ENCODE data around the gene ADRA2C. TPM values are rescaled to one million over a fixed set of nuclear protein-coding genes. Genes with fewer than 3 reads are reported as not detected.

ADRA2C gene
- polyA plus RNA-seq, 1 of the 3 experiments (the other 2 are of a cell fraction) = 0.15 TPM

GRCh38 chr4:3749081-3749480 lies 17.1 kb upstream of the ADRA2C start:
- no peak overlapping the region for H3K4me2 ChIP-seq
- no peaks in the 10 kb centered on the region for H3K79me2 ChIP-seq (ENCODE audit: insufficient read depth)
- peaks cover 16% of the 10 kb centered on the region for H3F3A ChIP-seq (replicated peaks; ENCODE audit: insufficient read depth)
- WGBS (ENCODE audit: low lambda C conversion rate) = 25% methylated on average over 4 of the region's 12 CpGs
- no peaks in the 10 kb centered on the region for H3K9me3 ChIP-seq
- DNase-seq = no peak
- peaks cover 0 to 15% of the 10 kb centered on the region in 2 experiments; a peak in 2 of 4 replicates for H3K4me1 ChIP-seq (ENCODE audit: control insufficient read depth in 1 of 2, insufficient read depth in 2 of 2, low read depth in 1 of 2, low read length in 1 of 2)
- H3K9ac ChIP-seq = no peak overlapping the region
- no peaks in the 10 kb centered on the region for H4K20me1 ChIP-seq (ENCODE audit: insufficient read depth)
- no peak for TF ChIP-seq TCF12 (IDR thresholded peaks at IDR 0.05)
- TF ChIP-seq MXI1 (IDR thresholded peaks at IDR 0.05; ENCODE audit: low read depth, low read length) = no peak
- no peak for TF ChIP-seq RFX5 (IDR thresholded peaks at IDR 0.05; ENCODE audit: low read length)
- no peak for TF ChIP-seq ZBTB33 (IDR thresholded peaks at IDR 0.05; ENCODE audit: borderline replicate concordance, low read depth)
- TF ChIP-seq POLR2AphosphoS5 (IDR thresholded peaks at IDR 0.05; ENCODE audit: low read depth, low read length) = no peak
- no peak for TF ChIP-seq YY1 (IDR thresholded peaks at IDR 0.05; ENCODE audit: low read depth)
- no peak for TF ChIP-seq RCOR1 (IDR thresholded peaks at IDR 0.05; ENCODE audit: low read length)
- no peak for TF ChIP-seq USF1 (IDR thresholded peaks at IDR 0.05; ENCODE audit: borderline replicate concordance, low read depth)
- TF ChIP-seq MAX (IDR thresholded peaks at IDR 0.05; ENCODE audit: low read depth) = no peak
- H3K27ac ChIP-seq (ENCODE audit: low read depth in 2 of 2, low read length in 1 of 2) = no peak overlapping the region
- H3K4me3 ChIP-seq (ENCODE audit: low read depth in 2 of 2, low read length in 1 of 2) = no peak overlapping the region
- no peak overlapping the region for H2AFZ ChIP-seq (ENCODE audit: low read depth)
- H3K9me2 ChIP-seq = no peaks in the 10 kb centered on the region
- H3K27me3 ChIP-seq (ENCODE audit: insufficient read depth) = no peaks in the 10 kb centered on the region
- ChIA-PET CTCF (interaction anchor here (0.6 to 5.6 kb wide), 6 partner anchors 12 to 205 kb away, joined by 3 to 60 read pairs (median 4); partner anchors contain the start of gene ADRA2C), POLR2A (no interaction called here)
- no peaks in the 10 kb centered on the region for H3K36me3 ChIP-seq (replicated peaks in 1 of 2; ENCODE audit: control insufficient read depth in 1 of 2, insufficient read depth in 2 of 2, low read length in 1 of 2)

- Histone ChIP-seq H3K9ac (no peak overlapping the region), H3K79me2 (ENCODE audit: insufficient read depth) (no peaks in the 10 kb centered on the region), H3K9me3 (no peaks in the 10 kb centered on the region), H3K36me3 (replicated peaks in 1 of 2; ENCODE audit: control insufficient read depth in 1 of 2, insufficient read depth in 2 of 2, low read length in 1 of 2) (no peaks in the 10 kb centered on the region), H3K4me2 (no peak overlapping the region), H4K20me1 (ENCODE audit: insufficient read depth) (no peaks in the 10 kb centered on the region), H3K9me2 (no peaks in the 10 kb centered on the region), H3K27ac (ENCODE audit: low read depth in 2 of 2, low read length in 1 of 2) (no peak overlapping the region), H2AFZ (ENCODE audit: low read depth) (no peak overlapping the region), H3F3A (replicated peaks; ENCODE audit: insufficient read depth) (peaks cover 16% of the 10 kb centered on the region), H3K4me3 (ENCODE audit: low read depth in 2 of 2, low read length in 1 of 2) (no peak overlapping the region), H3K27me3 (ENCODE audit: insufficient read depth) (no peaks in the 10 kb centered on the region), H3K4me1 (ENCODE audit: control insufficient read depth in 1 of 2, insufficient read depth in 2 of 2, low read depth in 1 of 2, low read length in 1 of 2) (peaks cover 0 to 11% of the 10 kb centered on the region in 2 experiments; a peak in 2 of 4 replicates)
- ChIA-PET CTCF (interaction anchor here (4.6 to 5.6 kb wide), 2 partner anchors 16 to 131 kb away, joined by 29 to 60 read pairs; partner anchors contain the start of gene ADRA2C), POLR2A (no interaction called here)
- WGBS (ENCODE audit: low lambda C conversion rate) = 17% methylated on average over 2 of the region's 11 CpGs
- TF ChIP-seq RAD21 (IDR thresholded peaks at IDR 0.05; ENCODE audit: low read length) (no peak), ELF1 (IDR thresholded peaks at IDR 0.05) (no peak), MXI1 (IDR thresholded peaks at IDR 0.05; ENCODE audit: low read depth, low read length) (no peak), SIN3A (IDR thresholded peaks at IDR 0.05; ENCODE audit: borderline replicate concordance, low read depth, low read length) (no peak), USF1 (IDR thresholded peaks at IDR 0.05; ENCODE audit: borderline replicate concordance, low read depth) (no peak), PBX3 (IDR thresholded peaks at IDR 0.05) (no peak), MEF2A (IDR thresholded peaks at IDR 0.05; ENCODE audit: borderline replicate concordance, low read depth) (no peak), POLR2AphosphoS5 (IDR thresholded peaks at IDR 0.05; ENCODE audit: low read depth, low read length) (no peak)
- no peak for DNase-seq
Observed at GRCh38 chr4:3750334-3750733, 15.9 kb upstream of the ADRA2C start.
